HepG2 (cell line): ENCODE measurements around the gene RNF14. TPM values are rescaled to one million over a fixed set of nuclear protein-coding genes. Genes with fewer than 3 reads are reported as not detected.

Experiments
- ATAC-seq: fragments of 200-7000 bp; cut with Tn5 transposase; 3 replicates; pipeline ENCODE4 v1.9.1; 2020; ENCODE audit warnings: mild to moderate bottlenecking, moderate library complexity
- BruUV-seq: library from RNA; stranded (reverse); fragments of 400-500 nt; replicated peaks from 2 replicates; lab custom pipeline; 2021; lab: Mats Ljungman, UMichigan
- CTCF ChIA-PET: fragments of 300-600 bp; formaldehyde crosslinking; extraction: SDS; loops from one replicate; lab custom pipeline; 2021; ENCODE audit warnings: low total read pairs, inconsistent platforms, low intra/inter-chr PET ratio; lab: Yijun Ruan, JAX
- POLR2A ChIA-PET: fragments of 350-600 bp; sonication (Branson Sonifier 250); formaldehyde crosslinking; loops from one replicate; lab custom pipeline; 2020; ENCODE audit warnings: antibody characterized with exemption, inconsistent platforms; lab: Yijun Ruan, JAX
- DNase-seq: peaks from one replicate; pipeline ENCODE4 v3.0.0-alpha.2; 2015; ENCODE audit warnings: low spot score
- FAIRE-seq: peaks from 3 replicates; lab custom pipeline; 2011; peaks lifted over from hg19 to GRCh38; lab: Jason Lieb, UNC
- H2AFZ ChIP-seq: one replicate; pipeline ENCODE4 v1.6.1; 2011; ENCODE audit warnings: low read length, inconsistent platforms
- H3K27ac ChIP-seq: fragments of 300-600 bp; 3 replicates; pipeline ENCODE4 v1.8.0; 2011; ENCODE audit warnings: mixed run types, mild to moderate bottlenecking, mixed read lengths, low read length, inconsistent platforms; ENCODE audit not compliant: insufficient read depth; ENCODE audit errors: extremely low read length
- H3K27me3 ChIP-seq, 2 experiments: fragments of 200-600 bp in 1 of 2; 2 replicates in 1 of 2; 3 replicates in 1 of 2; pipeline versions ENCODE4 v1.6.0 to v1.8.0; 2011; ENCODE audit warnings: low read length in 2 of 2, mild to moderate bottlenecking in 2 of 2, moderate library complexity in 2 of 2, inconsistent platforms in 1 of 2; ENCODE audit not compliant: insufficient read depth in 2 of 2, control insufficient read depth in 1 of 2
- H3K36me3 ChIP-seq, 2 experiments: fragments of 200-600 bp in 1 of 2; replicated peaks in 1 of 2; 2 replicates in 1 of 2; 3 replicates in 1 of 2; pipeline versions ENCODE4 v1.5.1 to v1.8.0; 2011; ENCODE audit warnings: low read length in 2 of 2, inconsistent platforms in 1 of 2; ENCODE audit not compliant: insufficient read depth in 2 of 2, control insufficient read depth in 1 of 2
- H3K4me1 ChIP-seq: 2 replicates; pipeline ENCODE4 v1.5.1; 2012; ENCODE audit warnings: low read length, inconsistent platforms; ENCODE audit not compliant: insufficient read depth
- H3K4me2 ChIP-seq: 2 replicates; pipeline ENCODE4 v1.6.0; 2011; ENCODE audit warnings: low read depth, low read length, inconsistent platforms
- H3K4me3 ChIP-seq, 3 experiments: fragments of 200-600 bp in 1 of 3; sonication (generic), shearing (Covaris generic) in 1 of 3; replicated peaks in 1 of 3; 2 replicates each; pipeline ENCODE4 v1.5.1; 2011 to 2016; ENCODE audit warnings: low read length in 3 of 3, inconsistent platforms in 2 of 3, low read depth in 2 of 3, mild to moderate bottlenecking in 2 of 3, control low read depth in 1 of 3, mixed read lengths in 1 of 3; ENCODE audit not compliant: insufficient read depth in 1 of 3
- H3K79me2 ChIP-seq: one replicate; pipeline ENCODE4 v1.6.1; 2011; ENCODE audit warnings: low read length, inconsistent platforms; ENCODE audit not compliant: insufficient read depth
- H3K9ac ChIP-seq: 2 replicates; pipeline ENCODE4 v1.6.0; 2011; ENCODE audit warnings: mild to moderate bottlenecking, low read depth, low read length, inconsistent platforms; ENCODE audit not compliant: insufficient read depth
- H3K9me3 ChIP-seq: 2 replicates; pipeline ENCODE4 v1.5.1; 2012; ENCODE audit warnings: mild to moderate bottlenecking, low read length
- H4K20me1 ChIP-seq: 2 replicates; pipeline ENCODE4 v1.6.0; 2011; ENCODE audit warnings: inconsistent platforms, mild to moderate bottlenecking, low read length, moderate library complexity; ENCODE audit not compliant: insufficient read depth
- BORCS8-MEF2B ChIP-seq: sonication (generic); formaldehyde crosslinking; IDR thresholded peaks from 2 replicates; pipeline ENCODE4 v1.8.0; 2022; ENCODE audit warnings: mild to moderate bottlenecking, missing genetic modification reagents
- CCDC6 ChIP-seq: sonication (generic); formaldehyde crosslinking; IDR thresholded peaks from 2 replicates; pipeline ENCODE4 v1.8.1; 2022; ENCODE audit warnings: mild to moderate bottlenecking, missing genetic modification reagents, moderate library complexity
- NR2F1 ChIP-seq, 2 experiments: fragments of 450-650 bp in 1 of 2; formaldehyde crosslinking in 1 of 2; IDR thresholded peaks; 2 replicates each; pipeline versions ENCODE4 v1.5.0 to v1.6.1; 2016 to 2020; ENCODE audit warnings: mild to moderate bottlenecking in 1 of 2, missing compliant biosample characterization in 1 of 2, missing genetic modification reagents in 1 of 2, moderate library complexity in 1 of 2
- NR2F6 ChIP-seq, 2 experiments: IDR thresholded peaks; 2 replicates each; pipeline ENCODE4 v1.6.1; 2016; ENCODE audit warnings: antibody characterized with exemption in 1 of 2, mild to moderate bottlenecking in 1 of 2
- YY1 ChIP-seq: IDR thresholded peaks from 2 replicates; pipeline ENCODE4 v1.6.1; 2011; ENCODE audit warnings: low read length, low read depth, moderate library complexity, mild to moderate bottlenecking; ENCODE audit not compliant: insufficient read depth, insufficient replicate concordance
- ZNF256 ChIP-seq: sonication (generic); formaldehyde crosslinking; conservative IDR thresholded peaks from 2 replicates; pipeline ENCODE4 v1.4.0; 2020; ENCODE audit warnings: missing genetic modification reagents
- ZNF280B ChIP-seq: sonication (generic); formaldehyde crosslinking; IDR thresholded peaks from 2 replicates; pipeline ENCODE4 v1.5.0; 2020; ENCODE audit warnings: missing genetic modification reagents, mild to moderate bottlenecking, borderline replicate concordance
- ZNF552 ChIP-seq: sonication (generic); formaldehyde crosslinking; IDR thresholded peaks from 2 replicates; pipeline ENCODE4 v1.9.0; 2022; ENCODE audit warnings: missing genetic modification reagents, mild to moderate bottlenecking, borderline replicate concordance
- ZNF605 ChIP-seq: sonication (generic); formaldehyde crosslinking; IDR thresholded peaks from 2 replicates; pipeline ENCODE4 v1.8.0; 2022; ENCODE audit warnings: mild to moderate bottlenecking, missing genetic modification reagents
- WGBS: methylation state at CpG from one replicate; pipeline ENCODE4 v1.1.6; 2017; ENCODE audit warnings: low lambda C conversion rate; 5-methylcytosine and 5-hydroxymethylcytosine counted together
- in situ Hi-C: cut with HindIII; loops from 2 replicates; pipeline ENCODE4 v1.10.0; 2017; ENCODE audit warnings: low pct_unique_long_range_greater_than_20kb; ENCODE audit not compliant: extremely low pct_ligation_motif_present
- intact Hi-C: fragments of 100-400 bp; cut with micrococcal nuclease; formaldehyde crosslinking; loops from one replicate; pipeline ENCODE4 v1.10.0; 2022; ENCODE audit not compliant: unreplicated experiment
- polyA plus RNA-seq, 8 experiments: library from polyadenylated mRNA; depleted of rRNA in 3 of 8; stranded (reverse) in 7 of 8; unstranded in 1 of 8; fragments of >200 nt; fragmentation: Illumina TruSeq in 4 of 8; extraction: Trizol in 4 of 8; gene quantifications; 2 replicates each; pipeline versions ENCODE4 v1.2.1 to v1.2.3, GENCODE V29; 2011 to 2016; ENCODE audit warnings: low read depth in 4 of 8, missing spikeins in 1 of 8, mixed read lengths in 1 of 8; ENCODE audit not compliant: insufficient read depth in 1 of 8
- total RNA-seq, 5 experiments: library from RNA; depleted of rRNA; stranded (reverse); fragments of >200 nt; fragmentation: Illumina TruSeq; extraction: Trizol; gene quantifications; 2 replicates each; pipeline ENCODE4 v1.2.3, GENCODE V29; 2016; ENCODE audit warnings: low read depth in 1 of 5

Gene RNF14
- total and polyA plus RNA-seq, 2 of the 13 experiments (the other 11 are each of a cell fraction or from before 2014, with no cell fraction given): 11.3 to 28.1 TPM

GRCh38 chr5:141926434-141926833 is 42.5 kb upstream of the RNF14 start:
- Histone ChIP-seq H3K4me1 (peaks cover 27% of the 10 kb centered on the region), H3K9me3 (no peaks in the 10 kb centered on the region), H3K27me3 (no peaks in the 10 kb centered on the region), H3K9ac (no peak overlapping the region), H3K79me2 (peaks cover 7% of the 10 kb centered on the region), H4K20me1 (0 out of 2 replicates have a peak, but pooled peaks cover 3% of the 10 kb centered on the region), H3K4me3 (no peak overlapping the region), H3K27ac (no peak overlapping the region), H2AFZ (no peak overlapping the region), H3K4me2 (no peak overlapping the region), H3K36me3 (peaks cover 15 to 55% of the 10 kb centered on the region in 2 experiments)
- TF ChIP-seq CCDC6 (CRISPR knock-in tag) (no peak), YY1 (no peak), ZNF552 (CRISPR knock-in tag) (no peak), ZNF256 (CRISPR knock-in tag) (no peak), ZNF280B (CRISPR knock-in tag) (no peak), ZNF605 (no peak), NR2F1 (CRISPR knock-in tag; IDR thresholded peaks at IDR 0.05) (peak in 1 of 2 experiments; percentile 60; a peak in 2 of 4 replicates), BORCS8-MEF2B (no peak), NR2F6 (IDR thresholded peaks at IDR 0.05) (peak; percentile 43; the same call in 1 of the 2 replicates), NR2F6 (CRISPR knock-in tag; IDR thresholded peaks at IDR 0.05) (peak; percentile 28; the same call in 1 of the 2 replicates)
- 90% methylated on average over 2 of the region's 2 CpGs for WGBS
- ChIA-PET CTCF (no interaction called here), POLR2A (no interaction called here)
- FAIRE-seq (no peak), DNase-seq (no peak), ATAC-seq (no peak)
- intact Hi-C loops: loop anchor here (5.0 kb wide), 1 partner anchor 36 kb away; no protein-coding TSS in a partner anchor
- in situ Hi-C loops: no loop called here
- no TSS peak for BruUV-seq
